Activated naive CD4-positive, alpha-beta T cell treated with anti-CD3 and anti-CD28 coated beads for 36 hours (primary cell): ENCODE measurements around the gene TLL2. TPM values are rescaled to one million over a fixed set of nuclear protein-coding genes. Genes with fewer than 3 reads are reported as not detected.

Source experiments
- CTCF ChIA-PET: fragments of 350-600 bp; sonication (Branson Sonifier 250); formaldehyde crosslinking; loops from one replicate; lab custom pipeline; 2021; ENCODE audit warnings: antibody characterized with exemption; lab: Charles Lee
- DNase-seq: peaks from one replicate; pipeline ENCODE4 v3.0.0-alpha.2; 2020
- H3K27ac Mint-ChIP-seq: one replicate; pipeline ENCODE4 v1.8.0; 2021; ENCODE audit warnings: mild to moderate bottlenecking, mixed read lengths
- H3K27me3 Mint-ChIP-seq: one replicate; pipeline ENCODE4 v1.8.0; 2021; ENCODE audit warnings: low read depth, mixed read lengths
- H3K36me3 Mint-ChIP-seq: one replicate; pipeline ENCODE4 v1.8.0; 2021; ENCODE audit warnings: low read depth, mixed read lengths
- H3K4me1 Mint-ChIP-seq: one replicate; pipeline ENCODE4 v1.8.0; 2021; ENCODE audit warnings: low read depth, mixed read lengths
- H3K4me3 Mint-ChIP-seq: one replicate; pipeline ENCODE4 v1.8.0; 2021; ENCODE audit warnings: mild to moderate bottlenecking, moderate library complexity, mixed read lengths
- H3K9me3 Mint-ChIP-seq: one replicate; pipeline ENCODE4 v1.8.0; 2021; ENCODE audit warnings: mixed read lengths
- intact Hi-C: fragments of 100-400 bp; cut with micrococcal nuclease; formaldehyde crosslinking; loops from one replicate; pipeline ENCODE4 v1.15.1; 2023
- total RNA-seq, 2 experiments: library from RNA; stranded (reverse); gene quantifications; one replicate each; pipeline ENCODE4 v1.2.3, GENCODE V29; 2021

Gene TLL2
- total RNA-seq, 2 experiments from 2014 or later = 0.07 TPM; not detected in 1

GRCh38 chr10:96389785-96390184, 123.9 kb downstream of the TLL2 start:
- no peaks in the 10 kb centered on the region for H3K4me1 Mint-ChIP-seq
- no peaks in the 10 kb centered on the region for H3K9me3 Mint-ChIP-seq
- H3K27ac Mint-ChIP-seq = no peak overlapping the region
- CTCF ChIA-PET = interaction anchor here (0.6 to 1.1 kb wide), 2 partner anchors 254 to 280 kb away, joined by 3 to 4 read pairs; no protein-coding TSS in a partner anchor
- H3K36me3 Mint-ChIP-seq = no peaks in the 10 kb centered on the region
- no peak overlapping the region for H3K4me3 Mint-ChIP-seq
- DNase-seq = no peak
- intact Hi-C loops = no loop called here
- H3K27me3 Mint-ChIP-seq = peaks cover 1% of the 10 kb centered on the region

DNA sequence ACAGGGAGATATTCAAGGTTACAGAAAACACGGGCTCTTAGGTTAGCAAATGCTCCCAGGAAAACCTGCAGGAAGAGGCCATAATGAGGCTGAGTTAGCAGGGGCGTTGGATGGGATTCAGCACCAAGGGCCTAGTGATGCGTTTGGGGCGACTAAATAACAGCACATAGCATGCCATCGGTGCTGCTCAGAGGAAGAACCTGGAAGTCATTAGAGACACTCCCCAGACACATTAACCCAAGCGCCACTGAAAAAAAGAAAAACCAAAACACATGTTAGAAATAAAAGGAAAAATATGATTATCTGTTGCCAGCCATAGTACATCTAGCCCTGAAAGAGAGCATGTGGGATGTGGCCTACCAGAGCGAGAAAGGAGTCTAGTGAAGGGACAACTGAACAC, 126.1 kb downstream of the TLL2 start:
- DNase-seq = no peak
- Mint-ChIP-seq H3K27ac (no peak overlapping the region), H3K9me3 (no peaks in the 10 kb centered on the region), H3K36me3 (no peaks in the 10 kb centered on the region), H3K4me1 (no peaks in the 10 kb centered on the region), H3K27me3 (peaks cover 3% of the 10 kb centered on the region), H3K4me3 (no peak overlapping the region)
- CTCF ChIA-PET = no interaction called here
- intact Hi-C loops = no loop called here

GRCh38 chr10:96387161-96387560, 126.6 kb downstream of the TLL2 start:
- intact Hi-C loops = no loop called here

GRCh38 chr10:96384506-96384905, 129.2 kb downstream of the TLL2 start:
- no peaks in the 10 kb centered on the region for H3K4me1 Mint-ChIP-seq
- CTCF ChIA-PET = interaction anchor here (0.6 to 1.3 kb wide), 3 partner anchors 8 to 200 kb away, joined by 3 to 5 read pairs (median 4); no protein-coding TSS in a partner anchor

More at GRCh38 chr10:96387161-96387560, 126.6 kb downstream of the TLL2 start:
- Mint-ChIP-seq H3K27me3 (peaks cover 3% of the 10 kb centered on the region), H3K4me3 (no peak overlapping the region), H3K36me3 (no peaks in the 10 kb centered on the region), H3K27ac (no peak overlapping the region), H3K9me3 (no peaks in the 10 kb centered on the region), H3K4me1 (no peaks in the 10 kb centered on the region)
- CTCF ChIA-PET = interaction anchor here (1.0 to 1.6 kb wide), 3 partner anchors 8 to 39 kb away, joined by 3 to 6 read pairs (median 3); no protein-coding TSS in a partner anchor
- DNase-seq = no peak

DNA sequence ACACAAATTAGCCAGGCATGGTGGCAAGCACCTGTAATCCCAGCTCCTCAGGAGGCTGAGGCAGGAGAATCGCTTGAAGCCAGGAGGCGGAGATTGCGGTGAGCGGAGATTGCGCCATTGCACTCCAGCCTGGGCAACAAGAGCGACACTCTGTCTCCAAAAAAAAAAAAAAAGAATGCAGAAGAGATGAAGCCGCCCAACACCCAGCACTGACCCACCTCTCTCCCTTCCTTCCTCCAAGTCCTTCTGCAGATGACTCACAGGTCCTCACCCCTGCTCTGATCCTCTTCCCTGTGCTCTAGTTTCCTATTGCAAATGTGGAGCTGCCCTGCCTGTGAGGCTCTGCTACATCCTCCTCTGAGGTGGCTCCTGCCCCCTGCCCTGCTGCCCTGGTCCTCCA, 132.9 kb downstream of the TLL2 start:
- Mint-ChIP-seq H3K36me3 (no peaks in the 10 kb centered on the region), H3K4me1 (no peaks in the 10 kb centered on the region), H3K4me3 (no peak overlapping the region), H3K27ac (no peak overlapping the region), H3K27me3 (peaks cover 1% of the 10 kb centered on the region), H3K9me3 (no peaks in the 10 kb centered on the region)
- intact Hi-C loops = no loop called here
- no peak for DNase-seq
- CTCF ChIA-PET = interaction anchor here (1.5 kb wide), 1 partner anchor 10 kb away, joined by 4 read pairs; no protein-coding TSS in a partner anchor

More at GRCh38 chr10:96384506-96384905, 129.2 kb downstream of the TLL2 start:
- no peak for DNase-seq
- H3K27me3 Mint-ChIP-seq = peaks cover 1% of the 10 kb centered on the region
- H3K27ac Mint-ChIP-seq = no peak overlapping the region
- no peaks in the 10 kb centered on the region for H3K36me3 Mint-ChIP-seq
- no peaks in the 10 kb centered on the region for H3K9me3 Mint-ChIP-seq
- intact Hi-C loops = no loop called here
- no peak overlapping the region for H3K4me3 Mint-ChIP-seq

- H3K27ac Mint-ChIP-seq = no peak overlapping the region
- peaks cover 1% of the 10 kb centered on the region for H3K27me3 Mint-ChIP-seq
- intact Hi-C loops = loop anchor here (10.0 kb wide), 1 partner anchor 655 kb away; no protein-coding TSS in a partner anchor
- H3K36me3 Mint-ChIP-seq = no peaks in the 10 kb centered on the region
- no peak for DNase-seq
- CTCF ChIA-PET = no interaction called here
- H3K4me1 Mint-ChIP-seq = peaks cover 4% of the 10 kb centered on the region
- H3K9me3 Mint-ChIP-seq = no peaks in the 10 kb centered on the region
- H3K4me3 Mint-ChIP-seq = no peak overlapping the region
These were observed 134.0 kb downstream of the TLL2 start for GRCh38 chr10:96379758-96380157.

- CTCF ChIA-PET = interaction anchor here (0.6 to 1.0 kb wide), 2 partner anchors 91 to 103 kb away, joined by 3 read pairs; no protein-coding TSS in a partner anchor
- no peaks in the 10 kb centered on the region for H3K9me3 Mint-ChIP-seq
- H3K4me3 Mint-ChIP-seq = no peak overlapping the region
- intact Hi-C loops = loop anchor here (10.0 kb wide), 1 partner anchor 656 kb away; no protein-coding TSS in a partner anchor
- no peak for DNase-seq
- H3K36me3 Mint-ChIP-seq = no peaks in the 10 kb centered on the region
- H3K4me1 Mint-ChIP-seq = peaks cover 6% of the 10 kb centered on the region
- no peak overlapping the region for H3K27ac Mint-ChIP-seq
- peaks cover 3% of the 10 kb centered on the region for H3K27me3 Mint-ChIP-seq
These were observed 135.0 kb downstream of the TLL2 start for GRCh38 chr10:96378741-96379140.

DNA sequence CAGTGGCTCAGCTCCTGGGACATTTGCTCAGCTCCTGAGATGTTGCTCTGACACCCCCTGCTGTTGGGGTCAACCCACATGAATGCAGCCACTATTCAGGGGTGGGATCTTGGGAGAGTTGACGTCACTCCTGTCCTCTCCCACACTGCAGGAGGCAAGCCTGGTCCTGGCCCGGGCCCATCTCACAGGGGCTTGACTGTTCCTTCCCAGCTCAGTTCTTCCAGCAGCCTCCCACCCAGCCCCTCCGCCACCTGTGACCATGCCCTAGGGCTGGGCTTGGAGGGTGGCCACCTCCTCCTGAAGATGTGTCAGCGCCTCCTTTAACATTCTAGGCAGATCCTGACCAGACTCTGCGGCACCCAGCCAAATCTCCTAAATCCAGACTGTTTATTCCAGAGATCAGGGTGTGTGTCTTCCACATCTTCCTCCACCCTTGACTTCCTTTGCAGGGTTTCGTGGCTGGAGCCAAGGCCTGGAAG, 135.9 kb downstream of the TLL2 start:
- CTCF ChIA-PET = no interaction called here
- H3K36me3 Mint-ChIP-seq = no peaks in the 10 kb centered on the region
- intact Hi-C loops = loop anchor here (10.0 kb wide), 1 partner anchor 657 kb away; no protein-coding TSS in a partner anchor

DNA sequence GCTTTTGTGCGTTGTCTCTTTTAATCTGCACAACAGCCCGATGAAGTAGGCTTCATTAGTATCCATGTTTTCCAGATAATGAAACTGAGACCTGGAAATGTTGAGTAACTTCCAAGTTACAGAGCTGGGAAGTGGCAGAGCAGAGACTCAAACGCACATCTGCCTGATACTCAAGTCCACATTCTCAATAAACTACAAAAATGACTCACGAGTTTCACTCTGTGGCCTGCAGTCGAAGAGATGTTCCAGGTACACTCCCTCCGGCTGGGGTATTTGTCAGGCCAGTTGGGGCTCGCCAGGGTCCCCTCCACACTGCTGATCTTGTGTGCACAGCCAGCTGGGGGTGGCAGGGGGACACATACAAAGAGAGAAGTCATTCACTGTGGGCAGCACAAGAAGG, 137.2 kb downstream of the TLL2 start:
- intact Hi-C loops = loop anchor here (10.0 kb wide), 1 partner anchor 658 kb away; no protein-coding TSS in a partner anchor
- no peaks in the 10 kb centered on the region for H3K36me3 Mint-ChIP-seq
- no peak for DNase-seq
- CTCF ChIA-PET = interaction anchor here (0.7 to 1.6 kb wide), 2 partner anchors 8 to 72 kb away, joined by 4 to 5 read pairs; no protein-coding TSS in a partner anchor
- peaks cover 6% of the 10 kb centered on the region for H3K4me1 Mint-ChIP-seq
- no peak overlapping the region for H3K27ac Mint-ChIP-seq
- H3K4me3 Mint-ChIP-seq = no peak overlapping the region
- H3K27me3 Mint-ChIP-seq = peaks cover 3% of the 10 kb centered on the region
- no peaks in the 10 kb centered on the region for H3K9me3 Mint-ChIP-seq

More for the DNA sequence above, 135.9 kb downstream of the TLL2 start:
- Mint-ChIP-seq H3K4me1 (peaks cover 6% of the 10 kb centered on the region), H3K9me3 (no peaks in the 10 kb centered on the region), H3K27ac (no peak overlapping the region), H3K27me3 (peaks cover 3% of the 10 kb centered on the region), H3K4me3 (no peak overlapping the region)
- DNase-seq = no peak

DNA sequence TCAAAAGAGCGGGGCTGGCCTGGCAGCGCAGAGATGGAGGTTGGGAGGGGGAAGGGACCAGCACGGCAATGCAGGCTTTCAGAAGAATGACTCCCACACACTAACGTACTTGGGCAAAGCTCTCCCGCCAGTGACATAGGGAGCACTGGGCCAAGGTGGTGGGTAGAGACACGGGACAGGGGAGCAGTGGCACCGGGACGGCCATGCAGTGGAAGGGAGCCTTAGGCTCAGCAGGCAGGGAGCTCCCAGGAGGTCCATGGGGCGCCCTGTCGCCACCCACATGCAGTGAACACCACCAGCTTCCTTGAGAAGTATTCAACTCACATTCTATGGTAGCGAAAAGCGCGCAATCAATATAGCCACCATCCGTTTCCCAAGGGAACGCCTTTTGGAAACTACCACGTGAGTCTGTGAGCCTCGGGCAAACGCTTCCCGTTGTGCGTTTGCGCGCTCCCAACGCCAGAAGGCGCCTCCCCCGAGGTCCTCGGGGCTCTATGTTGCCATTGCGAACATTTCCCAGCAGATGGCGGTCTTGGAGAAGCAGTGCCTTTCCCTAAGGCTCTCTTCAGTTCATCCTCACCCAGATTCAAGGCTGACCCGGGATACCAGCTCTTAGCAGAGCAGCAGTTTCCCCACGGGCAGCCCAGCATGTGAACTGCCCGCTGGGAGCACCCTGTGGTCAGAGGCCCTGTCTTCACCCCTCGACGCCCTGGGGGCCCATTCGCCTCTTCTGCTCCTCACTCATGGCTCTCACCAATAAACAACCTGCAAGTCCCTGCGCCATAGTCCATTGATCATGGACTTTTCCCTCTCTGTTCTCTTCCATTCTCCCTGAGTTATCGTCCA, 138.5 kb downstream of the TLL2 start:
- Mint-ChIP-seq H3K4me1 (peaks cover 6% of the 10 kb centered on the region), H3K9me3 (no peaks in the 10 kb centered on the region), H3K36me3 (no peaks in the 10 kb centered on the region), H3K4me3 (peak overlapping the region; percentile 74), H3K27me3 (peaks cover 3% of the 10 kb centered on the region), H3K27ac (no peak overlapping the region)
- DNase-seq = peak; percentile 89
- intact Hi-C loops = loop anchor here (1.0 to 10.0 kb wide), 7 partner anchors 21 to 660 kb away; partner anchors contain the start of gene PIK3AP1
- CTCF ChIA-PET = interaction anchor here (0.5 to 2.8 kb wide), 39 partner anchors 8 to 851 kb away, joined by 3 to 20 read pairs (median 4); partner anchors contain the start of genes OPALIN and TLL2

DNA sequence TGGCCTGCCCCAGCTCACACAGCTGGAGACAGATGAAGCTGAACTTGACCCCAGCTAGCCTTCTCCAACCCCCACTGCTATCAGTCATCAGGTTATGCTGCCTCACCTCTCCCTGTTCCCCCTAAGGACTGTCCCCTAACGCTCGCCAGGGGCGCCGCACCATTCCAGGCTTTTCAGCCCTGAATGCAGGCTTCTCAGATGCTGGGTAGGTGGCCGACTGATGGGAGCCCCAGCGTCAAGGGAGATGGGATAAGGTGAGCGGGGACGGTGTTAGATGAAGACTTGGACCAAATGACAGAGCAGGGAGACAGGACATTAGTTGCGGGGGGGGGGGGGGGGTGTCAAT, 139.1 kb downstream of the TLL2 start:
- CTCF ChIA-PET = interaction anchor here (0.6 to 2.8 kb wide), 32 partner anchors 9 to 649 kb away, joined by 3 to 20 read pairs (median 4); partner anchors contain the start of genes OPALIN and TLL2
- intact Hi-C loops = loop anchor here (2.0 to 10.0 kb wide), 3 partner anchors 266 to 660 kb away; partner anchors contain the start of gene PIK3AP1
- H3K4me1 Mint-ChIP-seq = peaks cover 6% of the 10 kb centered on the region
- no peaks in the 10 kb centered on the region for H3K9me3 Mint-ChIP-seq
- no peak overlapping the region for H3K27ac Mint-ChIP-seq
- H3K4me3 Mint-ChIP-seq = peak overlapping the region; percentile 74
- no peaks in the 10 kb centered on the region for H3K36me3 Mint-ChIP-seq
- H3K27me3 Mint-ChIP-seq = peaks cover 3% of the 10 kb centered on the region
- DNase-seq = no peak

DNA sequence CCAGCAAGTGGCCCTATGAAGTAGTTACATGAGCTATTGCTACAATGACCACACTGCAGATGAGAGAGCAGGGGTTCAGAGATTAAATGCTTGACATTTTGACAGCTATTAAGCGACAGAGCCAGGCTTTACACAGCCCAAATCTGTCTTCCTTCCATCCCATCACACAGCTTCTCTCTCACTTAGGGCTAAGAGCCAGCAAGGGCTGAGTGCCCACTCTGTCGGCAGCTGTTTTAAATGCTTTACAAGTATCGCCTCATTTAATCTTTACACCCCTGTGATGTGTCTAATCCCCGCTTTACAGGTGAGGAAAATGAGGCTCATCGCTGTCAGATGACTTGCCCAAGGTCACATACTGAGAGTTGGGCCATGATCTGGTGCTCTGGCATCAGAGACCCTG, 139.7 kb downstream of the TLL2 start:
- intact Hi-C loops = loop anchor here (2.0 to 10.0 kb wide), 3 partner anchors 267 to 661 kb away; partner anchors contain the start of gene PIK3AP1
- Mint-ChIP-seq H3K36me3 (no peaks in the 10 kb centered on the region), H3K27ac (no peak overlapping the region), H3K9me3 (no peaks in the 10 kb centered on the region), H3K4me3 (peak overlapping the region; percentile 74), H3K27me3 (peaks cover 3% of the 10 kb centered on the region), H3K4me1 (peaks cover 6% of the 10 kb centered on the region)
- no peak for DNase-seq
- CTCF ChIA-PET = interaction anchor here (1.2 to 2.8 kb wide), 11 partner anchors 8 to 613 kb away, joined by 3 to 20 read pairs (median 6); partner anchors contain the start of genes OPALIN and TLL2
